ENCODE measurements around the gene VAV3. TPM values are rescaled to one million over a fixed set of nuclear protein-coding genes. Genes with fewer than 3 reads are reported as not detected.

VAV3 gene
- total and polyA plus RNA-seq, 10 of the 15 experiments (the other 5 are each of a cell fraction or from before 2014, with no cell fraction given) = 0.84 to 5.5 (median 3.4) TPM

DNA sequence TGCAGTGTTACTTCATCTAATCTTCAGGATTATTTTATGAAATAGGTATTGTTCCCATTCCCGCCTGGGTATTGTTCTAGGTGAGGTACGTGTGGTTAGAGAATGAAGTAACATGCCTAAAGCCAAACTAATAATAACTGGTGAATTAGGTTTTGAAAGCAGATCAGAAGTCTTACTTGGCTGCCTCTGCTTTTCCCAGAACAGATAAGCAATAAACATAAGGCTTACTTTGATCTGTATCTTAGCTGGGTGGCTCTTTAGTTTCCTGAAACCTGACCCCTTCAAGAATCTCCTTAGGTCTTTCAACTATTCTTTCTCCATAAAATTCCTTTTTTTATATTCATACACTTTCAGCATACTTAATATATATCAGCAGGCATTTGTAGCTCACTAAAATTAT, 65.3 kb downstream of the VAV3 start:
- 63% methylated on average over 2 of the region's 2 CpGs for WGBS (ENCODE audit: insufficient coverage, insufficient replicate concordance, low lambda C conversion rate, missing lambda C conversion rate)
- in situ Hi-C loops (cut with MboI) (no loop called here), intact Hi-C loops (cut with micrococcal nuclease; ENCODE audit: unreplicated experiment) (no loop called here)
- no peaks in the 10 kb centered on the region for H3K36me3 ChIP-seq (ENCODE audit: control insufficient read depth in 2 of 2, insufficient read depth in 2 of 2, low read length in 1 of 2)
- FAIRE-seq (no peak), DNase-seq (ENCODE audit: low read depth, low spot score) (no peak), ATAC-seq (no peak)
- SMC1A ChIA-PET (ENCODE audit: uncharacterized antibody, unreplicated experiment) = interaction anchor here (0.8 to 1.6 kb wide), 12 partner anchors 8 to 225 kb away, joined by 3 to 5 read pairs (median 3); no protein-coding TSS in a partner anchor
- no TSS peak for BruUV-seq (replicated peaks)
- H3K9me3 ChIP-seq (replicated peaks; ENCODE audit: control insufficient read depth, insufficient read depth, low read length) = no peaks in the 10 kb centered on the region
- peaks cover 14% of the 10 kb centered on the region for H3K4me1 ChIP-seq (ENCODE audit: control insufficient read depth, insufficient read depth, low read length)
- no peaks in the 10 kb centered on the region for H3K79me2 ChIP-seq (ENCODE audit: control insufficient read depth, insufficient read depth, low read length)
- no peak overlapping the region for H2AFZ ChIP-seq (ENCODE audit: control insufficient read depth, low read depth, low read length)
- RAD21 ChIA-PET (ENCODE audit: unreplicated experiment) = interaction anchor here (0.7 to 1.7 kb wide), 6 partner anchors 30 to 225 kb away, joined by 3 to 5 read pairs (median 3); no protein-coding TSS in a partner anchor
- no peaks in the 10 kb centered on the region for H4K20me1 ChIP-seq (ENCODE audit: control insufficient read depth, insufficient read depth)
- H3K4me3 ChIP-seq = no peak overlapping the region
- no peak overlapping the region for H3K27ac ChIP-seq (ENCODE audit: control insufficient read depth, insufficient read depth)
- H3K27me3 ChIP-seq (replicated peaks in 1 of 2; ENCODE audit: control insufficient read depth in 2 of 2, insufficient read depth in 2 of 2, low read length in 1 of 2) = no peaks in the 10 kb centered on the region
- H3K9ac ChIP-seq (ENCODE audit: control insufficient read depth, insufficient read depth, low read length) = no peak overlapping the region
- POLR2A ChIA-PET = no interaction called here
- no peak overlapping the region; the same call in 1 of the 2 replicates for H3K4me2 ChIP-seq (ENCODE audit: control insufficient read depth, insufficient read depth)
- no peak for TF ChIP-seq CEBPB (IDR thresholded peaks at IDR 0.05; ENCODE audit: borderline replicate concordance in 1 of 2, low read depth in 2 of 2, low read length in 2 of 2)
- no peak for TF ChIP-seq NR2C1 (IDR thresholded peaks at IDR 0.05)
- TF ChIP-seq POLR2A (IDR thresholded peaks at IDR 0.05; ENCODE audit: low read depth, low read length) = no peak
- TF ChIP-seq, protein P1, sequence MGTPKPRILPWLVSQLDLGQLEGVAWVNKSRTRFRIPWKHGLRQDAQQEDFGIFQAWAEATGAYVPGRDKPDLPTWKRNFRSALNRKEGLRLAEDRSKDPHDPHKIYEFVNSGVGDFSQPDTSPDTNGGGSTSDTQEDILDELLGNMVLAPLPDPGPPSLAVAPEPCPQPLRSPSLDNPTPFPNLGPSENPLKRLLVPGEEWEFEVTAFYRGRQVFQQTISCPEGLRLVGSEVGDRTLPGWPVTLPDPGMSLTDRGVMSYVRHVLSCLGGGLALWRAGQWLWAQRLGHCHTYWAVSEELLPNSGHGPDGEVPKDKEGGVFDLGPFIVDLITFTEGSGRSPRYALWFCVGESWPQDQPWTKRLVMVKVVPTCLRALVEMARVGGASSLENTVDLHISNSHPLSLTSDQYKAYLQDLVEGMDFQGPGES (IDR thresholded peaks at IDR 0.05) = no peak
- TF ChIP-seq PKNOX1 (IDR thresholded peaks at IDR 0.05) = no peak
- no peak for TF ChIP-seq NRF1 (conservative IDR thresholded peaks at IDR 0.05; ENCODE audit: low read depth, low read length)
- TF ChIP-seq NR2F1 (conservative IDR thresholded peaks at IDR 0.05) = no peak
- TF ChIP-seq GATAD2B (conservative IDR thresholded peaks at IDR 0.05; ENCODE audit: low read depth) = no peak
- TF ChIP-seq ESRRA (IDR thresholded peaks at IDR 0.05; ENCODE audit: low read length) = no peak
- TF ChIP-seq KDM1A (IDR thresholded peaks at IDR 0.05; ENCODE audit: borderline replicate concordance) = no peak
- no peak for TF ChIP-seq ZNF217 (IDR thresholded peaks at IDR 0.05)
- CTCF ChIA-PET = interaction anchor here (0.6 to 2.8 kb wide), 3 partner anchors 34 to 117 kb away, joined by 3 to 10 read pairs (median 5); no protein-coding TSS in a partner anchor

Data from GM12878 (cell line).